NCI-H82 treated with DMSO at 0.1 percent for 48 hours (cell line): ENCODE data around the gene TMEM200C.
"Not testable (repeated sequence)": the region's sequence is repeated elsewhere in the genome, so short reads cannot be mapped to it uniquely, and the experiment has no call there.

ENCODE experiments used
- DNase-seq: peaks from one replicate; lab custom pipeline; 2025; ENCODE audit not compliant: unreplicated experiment; lab: John Stamatoyannopoulos, UW

Gene TMEM200C

DNA sequence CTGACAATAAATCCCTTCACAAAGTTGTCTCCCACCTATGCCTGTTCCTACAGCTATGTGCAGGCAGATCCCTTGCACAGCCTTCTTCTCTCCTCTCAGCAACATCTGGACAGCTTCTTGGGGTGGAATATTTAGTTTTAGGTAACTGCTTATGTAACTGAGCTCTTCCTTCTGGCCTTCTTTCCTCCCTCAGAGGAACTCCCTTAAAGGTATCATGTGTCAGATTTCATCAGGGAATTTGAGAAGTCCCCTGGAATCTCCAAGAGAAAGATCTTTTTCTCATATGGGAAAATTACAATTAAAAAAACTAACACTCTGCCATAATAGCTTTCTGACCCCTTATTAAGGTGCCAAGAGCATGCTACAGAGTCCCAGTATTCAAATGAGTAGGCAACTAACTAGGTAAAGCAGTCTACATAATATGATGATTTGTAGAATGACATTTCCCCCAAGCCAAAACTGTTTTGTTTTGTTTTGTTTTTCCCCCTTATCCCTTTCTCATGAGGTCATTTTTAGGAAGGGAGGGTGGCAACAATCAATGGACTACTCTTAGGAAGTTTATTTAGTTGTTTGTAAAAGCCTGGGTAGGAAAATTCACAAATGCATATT, 2.4 kb downstream of the TMEM200C start:
- DNase-seq = no peak

DNA sequence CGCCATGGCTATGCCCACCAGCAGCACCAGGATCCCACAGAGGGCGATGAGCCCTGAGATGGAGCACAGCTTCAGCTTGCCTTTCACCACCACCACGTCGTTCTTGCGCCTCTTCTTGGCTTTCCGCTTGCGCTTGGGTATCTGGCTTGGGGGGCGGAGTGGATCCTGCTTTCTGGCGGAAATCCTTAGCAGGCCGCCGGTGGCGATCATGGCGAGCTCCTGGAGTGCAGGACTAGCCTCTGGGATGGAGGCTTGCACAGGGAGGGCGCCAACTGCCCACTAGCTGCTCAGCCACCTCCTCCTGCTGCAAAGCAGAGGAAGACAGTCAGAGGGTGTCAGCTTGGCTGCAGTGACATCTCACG, 3.5 kb downstream of the TMEM200C start:
- DNase-seq = no peak

DNA sequence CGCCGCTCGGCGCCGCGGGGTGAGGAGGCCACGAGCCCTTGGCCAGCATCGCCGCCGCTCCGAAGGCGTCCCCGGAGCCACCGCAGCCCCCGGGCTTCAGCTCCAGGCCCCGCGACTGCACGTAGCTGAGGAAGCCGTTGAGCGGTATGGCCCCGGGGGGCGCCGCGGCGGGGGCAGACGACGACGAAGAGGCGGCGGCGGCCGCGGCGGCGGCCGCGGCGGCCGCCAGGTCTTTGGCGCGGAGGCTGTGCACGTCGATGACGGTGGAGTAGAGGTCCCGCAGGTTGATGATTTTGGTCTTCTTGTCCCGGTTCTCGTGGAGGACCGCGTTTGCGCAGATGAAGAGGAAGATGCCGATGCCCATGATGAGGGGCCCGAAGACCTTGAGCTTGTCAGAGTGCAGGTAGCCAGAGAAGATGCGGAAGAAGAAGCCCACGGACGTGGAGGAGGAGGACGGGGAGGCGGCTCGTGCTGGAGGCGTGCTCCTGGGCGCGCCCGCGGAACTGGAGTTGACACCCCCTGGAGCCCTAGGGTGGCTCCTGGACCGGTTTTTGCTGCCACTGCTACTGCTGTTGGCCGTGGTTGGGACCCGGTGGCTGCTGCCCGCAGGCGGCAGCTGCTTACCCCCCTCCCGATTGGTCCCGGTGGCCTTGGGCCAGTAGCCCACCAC, 4.0 kb downstream of the TMEM200C start:
- DNase-seq = no peak

DNA sequence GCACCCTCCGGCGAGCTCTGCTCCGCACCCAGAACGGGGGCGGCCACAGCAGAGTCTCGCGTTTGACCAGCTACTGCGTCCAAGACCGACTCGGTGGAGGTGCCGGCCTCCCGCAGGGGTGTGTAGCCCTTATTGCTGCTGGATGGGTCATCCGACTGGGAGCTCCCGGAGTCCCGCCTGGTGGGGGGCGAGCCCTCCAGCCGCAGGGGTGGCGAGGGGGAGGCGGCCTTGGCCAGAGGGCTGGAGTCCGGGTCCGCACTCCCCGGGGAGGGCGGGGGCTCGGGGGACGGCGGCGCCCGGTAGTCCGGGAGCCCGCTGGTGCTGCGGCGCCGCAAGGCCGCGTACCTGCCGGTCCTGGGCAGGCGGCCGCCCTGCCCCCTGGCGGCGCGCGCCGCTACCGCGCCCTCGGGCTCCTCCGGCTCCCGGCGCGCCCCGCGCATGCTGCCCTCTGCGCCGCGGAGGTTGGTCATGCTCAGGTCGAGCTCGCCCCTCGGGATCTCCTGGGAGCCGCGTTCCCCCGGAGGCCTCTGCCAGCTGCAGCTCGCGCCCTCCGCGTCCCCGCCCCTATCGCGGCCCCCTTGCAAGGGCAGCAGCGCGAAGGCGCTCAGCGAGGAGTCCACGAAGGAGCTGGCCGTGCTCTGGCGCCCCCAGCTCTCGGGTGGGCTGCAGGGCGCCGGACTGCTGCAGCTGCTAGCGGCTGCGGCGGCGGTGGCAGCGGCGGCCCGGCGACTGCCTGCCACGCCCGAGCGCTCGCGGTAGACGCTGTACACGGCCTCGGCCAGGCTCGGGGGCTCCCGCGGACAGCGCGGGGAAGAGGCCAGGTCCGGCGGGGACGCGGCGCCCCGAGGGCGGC, 4.8 kb downstream of the TMEM200C start:
- no peak for DNase-seq

DNA sequence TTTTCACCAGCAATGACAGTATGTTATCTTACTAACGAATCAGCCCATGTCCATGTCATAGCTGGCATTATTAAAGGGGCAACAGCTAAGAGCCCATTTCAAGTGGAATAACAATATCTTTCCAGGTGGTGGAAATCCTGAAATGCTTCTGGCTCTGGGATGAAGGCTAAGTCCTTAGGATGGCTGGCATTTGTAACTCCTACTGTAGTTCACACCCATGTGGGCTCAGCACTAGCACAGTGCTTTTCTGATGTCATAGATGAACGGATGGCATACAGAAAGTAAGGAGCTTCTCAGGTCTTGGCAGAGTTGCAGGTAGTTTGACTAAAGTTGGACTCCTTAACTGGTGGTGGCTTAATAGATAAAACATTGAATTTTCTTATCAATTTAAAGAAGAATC, 10.0 kb downstream of the TMEM200C start:
- DNase-seq = no peak

DNA sequence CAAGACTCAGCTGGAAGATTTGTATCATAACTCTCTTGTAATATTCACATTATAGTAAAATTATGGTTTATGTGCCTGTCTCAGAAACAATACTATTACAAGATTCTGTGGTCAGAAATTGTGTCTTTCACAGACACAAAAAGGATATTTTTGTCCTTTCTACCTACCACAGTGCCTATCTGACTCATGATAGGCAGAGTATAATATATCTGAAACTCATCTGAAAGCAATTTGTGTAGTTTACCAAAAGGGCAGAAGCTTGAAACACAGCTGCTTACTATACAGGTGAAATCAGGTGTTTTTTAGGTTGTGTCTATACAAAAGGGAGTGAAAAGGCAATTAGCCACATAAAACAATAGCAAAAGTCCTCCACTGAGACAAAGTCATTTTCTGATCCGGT, 10.9 kb downstream of the TMEM200C start:
- no peak for DNase-seq

DNA sequence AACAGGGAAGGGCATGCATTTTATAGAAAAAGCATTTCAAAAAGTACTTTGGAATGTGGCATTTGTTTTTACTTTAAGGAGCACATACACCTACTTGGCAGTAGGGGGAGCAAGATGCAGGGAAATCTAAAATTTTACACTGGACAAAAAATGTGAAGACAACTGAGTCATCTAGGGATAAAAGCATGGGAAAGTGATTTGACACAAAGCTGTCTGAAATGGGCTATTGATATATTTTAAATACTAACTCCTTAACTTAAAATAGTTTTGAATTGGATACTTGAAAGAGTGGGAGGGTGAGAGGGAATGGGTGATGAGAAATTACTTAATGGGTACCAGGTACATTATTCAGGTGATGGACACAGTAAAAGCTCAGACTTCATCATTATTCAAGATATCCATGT, 15.8 kb downstream of the TMEM200C start:
- no peak for DNase-seq

DNA sequence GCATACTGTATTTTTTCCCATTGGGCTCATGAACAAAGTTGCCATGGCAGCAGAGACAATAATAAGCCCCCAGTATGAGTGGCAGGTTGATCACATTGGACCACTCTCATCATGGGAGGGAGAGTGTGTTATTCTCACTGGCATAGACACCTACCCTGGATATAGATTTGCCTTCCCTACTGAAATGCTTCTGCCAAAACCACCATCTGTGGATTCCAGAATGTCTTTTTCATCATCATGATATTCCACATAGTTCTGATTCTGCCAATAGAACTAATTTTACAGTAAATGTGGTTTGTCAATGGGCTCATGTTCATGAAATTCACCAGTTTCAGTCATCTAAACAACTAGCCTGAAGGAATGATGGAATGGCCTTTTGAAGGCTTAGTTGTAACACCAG, 18.4 kb downstream of the TMEM200C start:
- no peak for DNase-seq

DNA sequence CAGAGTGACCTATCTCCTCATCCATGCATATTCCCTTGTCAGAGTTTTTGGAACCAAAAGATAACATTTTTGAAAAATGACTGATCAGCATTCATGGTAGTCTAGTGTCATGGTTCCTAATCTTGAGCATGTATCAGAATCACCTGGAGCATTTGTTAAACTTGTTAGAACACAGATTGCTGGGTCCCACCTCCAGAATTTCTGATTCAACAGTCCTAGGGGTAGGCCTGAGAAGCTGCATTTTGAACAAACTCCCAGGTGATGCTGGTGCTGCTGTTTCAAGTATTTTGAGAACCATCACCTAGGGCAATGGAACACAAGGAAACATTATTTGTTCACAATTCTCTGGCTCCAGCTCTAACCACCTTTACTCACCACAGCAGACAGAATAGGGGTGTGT, 21.0 kb downstream of the TMEM200C start:
- DNase-seq = no peak

DNA sequence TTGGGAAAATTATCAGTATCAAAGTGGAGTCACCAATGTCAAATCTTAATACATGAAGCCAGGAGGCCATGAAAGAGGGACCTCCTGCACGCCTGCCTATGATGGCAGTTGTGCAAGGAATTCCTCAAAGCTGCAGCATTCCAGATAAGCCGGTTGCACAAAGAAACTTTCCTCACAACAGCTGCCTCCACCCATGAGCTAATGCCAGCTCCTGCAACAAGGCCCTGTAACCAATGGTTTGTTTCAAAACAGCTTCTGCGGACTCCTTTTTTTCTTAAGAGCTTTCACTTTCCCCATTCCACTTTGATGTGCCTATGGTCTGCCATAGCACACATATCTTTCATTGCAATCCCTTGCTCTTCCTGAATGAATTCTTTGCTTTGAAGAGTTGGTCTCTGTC, 22.4 kb downstream of the TMEM200C start:
- no peak for DNase-seq

DNA sequence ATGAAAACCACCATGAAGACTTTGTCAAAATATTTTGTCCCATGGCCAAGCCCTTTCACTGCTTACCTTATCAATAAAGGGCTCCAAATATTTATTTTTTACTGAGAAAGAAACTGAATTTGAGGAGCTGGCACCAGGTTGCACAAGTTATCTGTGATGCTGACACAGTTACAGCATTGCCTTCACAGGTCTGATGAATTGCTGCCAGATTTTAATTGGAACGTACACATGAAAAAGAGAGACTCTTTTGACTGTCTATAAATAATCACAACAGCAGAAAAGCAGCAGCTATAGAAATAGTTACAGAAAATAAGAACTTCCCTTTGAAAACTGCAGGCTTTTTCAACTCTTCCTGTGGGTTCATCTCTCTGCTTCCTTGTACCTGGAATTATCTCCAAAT, 23.9 kb downstream of the TMEM200C start:
- DNase-seq = no peak

DNA sequence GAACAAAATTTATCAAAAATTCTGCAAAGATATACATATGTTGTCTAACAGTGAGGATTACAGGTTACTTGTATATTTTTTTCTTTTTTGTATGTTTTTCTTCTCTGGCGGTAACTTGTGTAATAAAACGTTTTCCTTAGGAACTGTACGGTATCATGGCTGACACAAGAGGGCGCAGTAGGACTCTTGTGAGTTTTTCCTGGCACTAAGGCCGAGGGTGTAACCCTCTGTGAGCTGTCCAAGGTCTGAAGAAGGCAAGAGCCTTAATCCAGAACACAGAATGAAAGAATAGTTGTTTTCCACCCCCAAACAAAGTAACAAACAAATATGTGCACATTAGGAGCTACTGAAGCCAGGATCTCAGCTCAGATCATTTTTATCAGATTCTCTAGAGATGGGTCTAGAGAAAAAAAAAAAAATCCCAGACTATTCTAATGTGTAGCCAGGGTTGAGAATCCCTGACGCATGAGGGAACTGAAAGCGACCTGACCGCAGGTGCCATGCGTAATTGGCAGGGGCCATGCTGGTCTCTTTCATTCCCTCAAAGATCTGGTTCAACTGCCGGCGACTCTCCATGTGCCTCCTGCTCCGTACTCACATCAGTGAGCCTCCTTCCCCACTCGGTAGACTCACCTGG, 27.0 kb downstream of the TMEM200C start:
- DNase-seq = no peak

DNA sequence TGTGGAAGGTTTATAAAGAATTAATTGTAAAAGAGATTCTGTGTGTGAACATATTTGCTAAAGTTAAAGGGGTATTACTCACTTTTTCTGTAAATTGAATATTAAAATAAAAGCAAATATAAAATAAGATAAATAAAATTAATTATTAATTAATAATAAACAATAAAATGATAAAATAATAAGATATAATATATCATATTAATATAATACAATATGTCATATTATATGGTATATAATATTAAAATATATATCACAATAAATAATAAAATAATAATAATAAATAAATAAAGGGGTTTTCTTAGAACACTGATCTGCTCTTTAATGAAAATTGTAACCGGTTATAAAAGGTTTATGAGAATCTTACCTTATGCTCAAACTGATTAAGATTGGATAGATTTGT, 29.8 kb downstream of the TMEM200C start:
- DNase-seq = no peak

DNA sequence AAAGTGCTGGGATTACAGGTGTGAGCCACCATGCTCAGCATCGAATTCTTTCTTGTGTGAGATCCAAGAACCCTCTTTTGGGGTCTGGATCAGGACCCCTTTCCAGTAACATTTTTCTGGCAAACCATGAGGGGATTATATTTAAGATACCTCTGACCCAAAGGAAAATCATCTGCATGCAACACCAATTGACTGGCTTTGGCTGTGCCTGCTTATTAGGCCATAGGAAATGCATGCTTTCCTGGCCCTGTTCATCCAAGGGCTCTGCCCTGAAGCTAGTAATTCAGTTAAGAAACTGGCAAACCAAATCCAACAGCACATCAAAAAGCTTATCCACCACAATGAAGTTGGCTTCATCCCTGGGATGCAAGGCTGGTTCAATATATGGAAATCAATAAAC, 33.2 kb downstream of the TMEM200C start:
- DNase-seq = not testable (repeated sequence)

DNA sequence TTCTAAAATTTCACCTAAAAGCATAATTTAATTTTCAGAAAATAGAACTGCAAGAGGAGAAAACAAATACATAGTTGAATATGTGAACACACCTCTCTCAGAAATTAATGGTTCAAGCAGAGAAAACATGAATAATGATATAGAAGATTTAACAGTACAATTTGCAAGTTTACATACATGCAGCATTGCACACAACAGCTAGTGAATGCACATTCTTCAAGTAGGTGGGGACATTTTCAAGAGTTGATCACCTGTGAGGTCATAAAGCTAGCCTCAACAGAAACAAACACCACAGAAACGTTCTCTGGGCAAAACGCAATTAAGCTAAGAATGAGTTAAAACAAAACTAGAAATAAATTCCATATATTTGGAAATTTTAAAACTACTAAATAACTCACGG, 38.1 kb downstream of the TMEM200C start:
- DNase-seq = no peak

DNA sequence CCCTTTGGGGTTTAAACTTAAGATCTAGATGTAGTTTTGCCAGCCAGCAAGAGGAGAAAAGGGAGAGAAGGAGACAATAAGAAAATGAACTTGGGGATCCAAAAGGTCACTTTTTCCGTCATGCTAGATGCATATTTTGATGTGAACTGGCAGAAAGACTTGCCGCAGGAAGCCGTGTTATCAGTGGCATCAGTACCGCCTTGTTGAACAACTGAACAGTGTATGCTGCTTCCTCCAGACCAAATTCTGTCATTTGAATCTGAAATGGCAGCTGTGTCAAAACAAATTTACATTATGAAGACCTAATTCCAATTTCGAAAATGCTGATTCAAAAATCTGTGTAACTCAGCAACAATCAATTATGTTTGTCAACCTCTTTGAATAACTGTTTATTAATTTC, 42.1 kb downstream of the TMEM200C start:
- no peak for DNase-seq

DNA sequence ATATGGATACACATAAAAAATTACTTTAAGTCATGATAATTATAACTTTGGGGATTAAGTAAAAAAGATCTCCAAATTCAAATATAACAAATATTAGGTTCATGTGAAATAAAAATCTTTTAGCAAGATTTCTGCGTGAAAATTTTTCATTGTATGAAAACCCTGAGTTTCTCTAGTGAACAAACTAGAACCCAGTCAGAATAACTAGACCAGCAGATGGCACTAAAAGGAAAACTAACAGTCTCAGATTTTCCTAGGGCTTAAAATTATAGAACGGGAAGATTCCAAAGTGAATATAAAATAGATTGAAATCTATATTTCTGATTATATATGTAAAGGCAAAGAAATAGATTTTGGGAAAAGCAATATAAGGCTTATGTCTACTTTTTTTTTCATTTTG, 43.3 kb downstream of the TMEM200C start:
- no peak for DNase-seq

DNA sequence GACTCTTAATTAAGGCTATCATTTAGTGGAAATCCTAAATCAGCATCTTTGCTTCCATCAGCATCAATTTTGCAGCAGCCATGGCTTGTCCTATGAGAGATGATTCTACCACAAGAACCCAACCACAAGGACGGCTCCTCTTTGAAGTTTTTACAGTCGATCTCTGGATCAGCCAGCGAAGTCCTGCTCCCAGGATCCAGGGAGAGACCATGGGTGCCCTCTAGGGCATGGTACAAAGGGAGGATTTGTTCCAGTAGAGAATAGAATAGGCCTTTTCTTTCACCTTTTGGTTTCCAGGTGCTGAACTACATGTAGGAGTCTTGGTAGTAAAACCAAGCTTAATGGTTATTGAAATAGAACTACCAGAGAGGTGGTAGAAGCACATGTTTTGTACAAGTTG, 52.7 kb downstream of the TMEM200C start:
- no peak for DNase-seq

DNA sequence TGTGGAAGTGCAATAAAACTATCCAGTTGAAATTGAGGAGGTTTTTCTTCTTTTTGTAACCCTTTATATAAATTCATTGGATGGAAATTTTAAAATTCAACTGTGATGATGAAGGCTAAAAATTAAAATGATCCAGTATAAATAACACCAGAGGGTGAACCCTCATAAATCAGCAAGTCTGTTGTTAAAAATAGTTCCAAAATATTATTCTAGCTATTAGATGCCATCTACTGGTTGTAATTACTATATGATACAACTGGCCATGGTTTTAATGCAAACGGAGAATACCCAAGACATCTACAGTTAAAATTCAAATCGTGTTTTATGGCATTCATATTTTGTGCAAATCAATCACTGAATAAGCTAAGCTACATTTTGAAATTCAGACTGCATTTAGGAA, 53.8 kb downstream of the TMEM200C start:
- no peak for DNase-seq

DNA sequence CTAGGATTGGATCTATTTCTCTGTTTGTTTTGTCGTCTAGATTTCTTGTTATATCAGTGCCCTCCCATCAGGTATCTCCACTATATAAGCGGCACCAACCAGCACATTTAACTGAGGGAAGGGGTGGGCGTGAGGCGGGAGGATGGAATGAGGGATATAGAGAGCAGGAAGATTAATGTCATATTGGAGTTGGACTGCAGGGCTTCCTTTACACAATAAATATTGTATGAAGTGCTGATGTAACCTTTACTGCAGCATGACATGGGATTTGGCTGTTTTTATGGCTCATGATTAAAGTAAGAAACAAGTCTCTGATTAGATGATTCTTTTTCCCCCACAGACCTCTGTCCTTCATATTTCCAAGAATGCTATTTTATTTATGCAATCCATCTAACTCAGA, 54.8 kb downstream of the TMEM200C start:
- no peak for DNase-seq

DNA sequence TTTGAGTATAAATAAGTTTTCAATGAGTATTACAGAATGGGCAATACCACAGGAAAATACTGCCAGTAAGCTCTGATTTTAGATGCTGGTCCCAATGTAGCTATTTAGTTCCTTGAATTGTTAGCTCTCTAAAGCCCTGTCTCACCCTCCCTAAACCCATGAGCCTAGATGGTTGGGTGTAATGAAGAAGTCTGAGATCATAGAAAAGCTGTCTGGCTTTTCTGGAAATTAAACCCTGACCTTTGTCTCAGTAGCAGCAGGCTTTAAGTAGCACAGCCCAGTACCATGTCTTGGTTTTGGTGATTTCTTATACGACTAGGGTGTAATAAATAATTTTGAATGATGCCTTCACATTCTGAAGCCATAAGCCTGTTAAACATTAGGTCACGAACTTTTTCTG, 55.3 kb downstream of the TMEM200C start:
- no peak for DNase-seq

DNA sequence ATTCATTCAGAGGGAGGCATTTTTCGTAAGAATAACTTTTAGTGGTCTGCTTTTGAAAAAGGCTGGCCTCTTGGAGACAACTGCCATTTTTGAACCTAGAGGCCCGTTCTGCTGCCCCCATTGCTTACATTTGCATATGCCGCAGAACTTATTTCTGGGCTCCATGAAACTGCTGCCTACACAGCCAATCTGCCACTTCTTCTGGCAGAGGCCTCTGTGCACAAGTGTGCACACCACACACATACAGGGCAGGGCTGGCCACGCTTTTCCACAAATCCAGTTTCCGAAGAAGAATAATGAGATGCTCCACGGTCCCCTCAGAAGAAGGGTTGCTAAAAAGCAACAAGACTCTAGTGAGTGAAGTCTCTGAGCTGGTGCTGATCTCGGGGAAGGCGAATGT, 56.2 kb downstream of the TMEM200C start:
- no peak for DNase-seq
